Measurements from ENCODE around the gene ZFYVE16.
"Not testable (repeated sequence)": the region's sequence is repeated elsewhere in the genome, so short reads cannot be mapped to it uniquely, and the experiment has no call there.

Gene ZFYVE16

GRCh38 chr5:80411589-80412219 is 3.8 kb downstream of the ZFYVE16 start:
- no peak for DNase-seq

DNA sequence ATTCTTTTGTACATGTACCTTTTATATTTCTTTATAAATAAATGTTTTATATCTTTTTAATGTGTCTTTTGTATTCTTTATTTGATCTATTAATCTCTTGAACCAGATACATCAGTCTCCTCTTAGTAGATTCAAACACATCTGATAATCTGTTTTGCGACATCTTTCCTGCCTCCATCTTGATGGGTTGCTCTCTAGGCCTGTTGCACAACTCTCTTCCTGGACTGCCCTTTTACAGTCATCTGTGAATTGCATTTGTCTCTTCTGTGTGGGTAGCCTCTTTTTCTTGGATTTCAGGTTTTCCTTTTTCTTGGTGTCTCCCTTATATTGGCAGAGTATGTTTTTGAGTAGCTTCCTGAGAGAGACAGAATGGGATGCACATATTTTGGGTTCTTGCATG is 6.2 kb downstream of the ZFYVE16 start:
- DNase-seq: no peak

GRCh38 chr5:80417973-80418372 is 10.1 kb downstream of the ZFYVE16 start:
- DNase-seq: no peak

DNA sequence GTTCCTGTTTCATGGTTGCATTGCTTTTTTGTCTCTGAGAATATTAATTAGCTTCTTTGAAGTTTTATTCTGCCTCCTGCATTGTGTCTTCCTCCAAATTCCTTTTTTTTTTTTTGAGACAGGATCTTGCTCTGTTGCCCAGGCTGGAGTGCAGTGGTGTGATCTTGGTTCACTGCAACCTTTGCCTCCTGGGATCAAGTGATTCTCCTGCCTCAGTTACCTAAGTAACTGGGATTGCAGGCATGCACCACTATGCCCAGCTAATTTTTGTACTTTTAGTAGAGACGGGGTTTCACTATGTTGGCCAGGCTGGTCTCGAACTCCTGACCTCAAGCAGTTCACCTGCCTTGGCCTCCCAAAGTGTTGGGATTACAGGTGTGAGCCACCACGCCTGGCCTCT is 16.5 kb downstream of the ZFYVE16 start:
- DNase-seq: not testable (repeated sequence)

DNA sequence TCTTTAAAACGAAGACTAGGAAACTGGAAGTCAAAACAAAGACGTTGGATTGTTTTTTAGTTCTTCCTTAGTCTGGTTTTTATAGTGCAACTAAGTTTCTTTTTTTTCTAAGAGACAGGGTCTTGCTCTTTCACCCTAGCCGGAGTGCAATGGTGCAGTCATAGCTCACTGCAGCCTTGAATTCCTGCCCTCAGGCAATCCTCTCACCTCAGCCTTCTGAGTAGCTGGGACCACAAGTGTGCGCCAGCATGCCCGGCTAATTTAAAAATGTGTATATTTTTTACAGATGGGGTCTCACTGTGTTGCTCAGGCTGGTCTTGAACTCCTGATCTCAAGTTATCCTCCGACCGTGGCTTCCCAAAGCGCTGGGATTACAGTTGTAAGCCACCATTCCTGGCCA is 27.6 kb downstream of the ZFYVE16 start:
- DNase-seq: no peak

GRCh38 chr5:80437326-80437725 is 29.5 kb downstream of the ZFYVE16 start:
- no peak for DNase-seq

DNA sequence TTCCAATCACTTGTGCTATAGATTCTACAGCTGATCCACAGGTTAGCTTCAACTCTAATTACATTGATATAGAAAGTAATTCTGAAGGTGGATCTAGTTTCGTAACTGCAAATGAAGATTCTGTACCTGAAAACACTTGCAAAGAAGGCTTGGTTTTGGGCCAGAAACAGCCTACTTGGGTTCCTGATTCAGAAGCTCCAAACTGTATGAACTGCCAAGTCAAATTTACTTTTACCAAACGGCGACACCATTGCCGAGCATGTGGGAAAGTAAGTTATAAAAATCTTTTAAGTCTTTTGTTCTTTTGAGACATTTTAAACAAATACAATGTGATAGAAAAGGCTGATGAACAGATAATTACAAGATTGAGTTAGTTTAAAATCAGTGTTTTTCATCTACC is 30.9 kb downstream of the ZFYVE16 start:
- DNase-seq: no peak

DNA sequence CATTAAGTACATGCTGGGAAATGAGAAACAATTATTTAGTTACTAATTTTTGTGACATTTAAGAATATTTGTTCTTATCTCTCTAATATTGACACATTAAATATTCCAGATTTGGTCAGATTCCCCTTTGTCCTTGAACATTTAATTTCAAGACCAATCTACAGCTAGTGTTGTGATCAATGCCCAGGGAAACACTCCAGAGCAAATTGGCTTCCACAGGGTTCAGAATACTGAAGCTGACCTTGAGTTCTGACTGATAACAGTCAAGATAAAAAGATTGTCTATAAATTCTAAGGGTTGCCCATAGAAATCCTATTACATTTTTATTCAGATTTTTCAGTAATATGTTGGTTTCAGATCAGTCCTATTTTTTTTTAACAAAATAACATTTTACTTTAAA is 31.3 kb downstream of the ZFYVE16 start:
- no peak for DNase-seq

GRCh38 chr5:80442742-80443141 is 34.9 kb downstream of the ZFYVE16 start:
- DNase-seq: no peak

GRCh38 chr5:80453366-80453765 is 45.5 kb downstream of the ZFYVE16 start:
- no peak for DNase-seq

- DNase-seq: no peak
Observed at GRCh38 chr5:80463269-80463668, 55.4 kb downstream of the ZFYVE16 start.

DNA sequence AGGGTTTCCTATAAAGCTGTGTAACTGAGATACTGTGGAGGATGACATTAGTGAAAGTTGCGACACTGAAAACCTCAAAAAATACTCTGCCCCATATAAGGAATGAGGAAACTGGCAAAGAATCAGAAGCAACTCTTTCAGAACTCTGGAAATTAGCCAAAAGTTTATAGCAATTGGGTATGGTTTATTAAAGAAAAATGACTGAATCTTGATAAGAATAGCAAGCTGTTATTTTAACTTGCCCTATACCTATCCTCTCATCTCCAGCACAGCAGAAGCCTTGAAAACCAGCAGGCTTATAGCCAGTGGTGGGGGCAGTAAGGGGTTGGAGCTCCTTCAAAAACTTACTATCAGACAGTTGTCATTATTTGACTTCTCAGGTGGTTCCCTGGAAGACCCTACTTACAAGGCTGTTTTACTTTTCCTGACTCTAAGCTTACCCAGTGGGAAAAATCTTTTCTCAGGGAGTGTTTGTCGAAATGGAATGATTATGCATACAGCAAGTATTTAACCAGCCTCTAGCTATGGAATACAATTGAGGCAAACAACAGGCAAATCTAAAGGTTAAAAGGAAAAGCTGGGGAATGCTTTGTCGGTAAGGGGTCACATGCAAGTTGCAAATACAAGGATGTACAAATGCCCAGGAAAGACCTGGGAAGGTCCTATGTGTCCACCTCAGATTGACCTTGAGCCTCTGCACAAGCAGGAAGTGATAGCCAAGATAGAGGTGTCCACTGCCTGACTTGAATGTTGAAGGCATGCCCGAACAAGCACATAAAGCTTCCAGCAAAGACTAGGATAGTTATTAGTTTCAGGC is 59.0 kb downstream of the ZFYVE16 start:
- no peak for DNase-seq

DNA sequence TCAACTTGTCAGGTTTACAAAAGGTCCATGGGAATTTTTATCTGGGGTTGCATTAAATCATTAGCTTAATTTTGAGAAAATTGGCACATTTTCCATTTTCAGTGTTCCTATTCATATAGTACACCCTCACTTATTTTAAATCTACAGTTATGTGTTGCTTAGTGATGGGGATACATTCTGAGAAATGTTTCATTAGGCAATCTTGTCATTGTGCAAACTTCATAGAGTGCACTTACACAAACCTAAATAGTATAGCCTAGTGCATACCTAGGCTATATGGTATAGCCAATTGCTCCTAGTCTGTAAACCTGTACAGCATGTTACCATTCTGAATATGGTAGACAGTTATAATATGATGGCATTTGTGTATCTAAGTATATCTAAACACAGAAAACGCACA is 60.3 kb downstream of the ZFYVE16 start:
- DNase-seq: no peak

GRCh38 chr5:80470631-80471030 is 62.8 kb downstream of the ZFYVE16 start:
- DNase-seq: not testable (repeated sequence)

DNA sequence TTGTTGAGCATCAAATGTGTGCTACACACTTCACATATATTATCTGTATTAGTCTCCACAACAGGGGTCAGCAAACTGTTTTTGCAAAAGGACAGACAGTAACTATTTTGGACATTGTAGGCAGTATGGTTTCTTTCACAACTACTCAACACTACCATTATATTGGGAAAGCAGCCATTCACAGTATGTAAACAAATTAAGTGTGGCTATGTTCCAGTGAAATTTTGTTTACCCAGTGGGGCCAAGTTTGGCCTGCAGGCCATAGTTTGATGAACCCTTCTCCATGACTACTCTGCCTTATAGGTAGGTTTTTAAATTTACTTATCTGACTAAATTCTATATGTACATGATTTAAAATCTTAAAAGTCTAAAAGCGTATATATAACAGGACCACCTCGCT is 67.1 kb downstream of the ZFYVE16 start:
- DNase-seq: peak in 1 of 2 experiments; percentile 53

- DNase-seq: no peak
Observed at GRCh38 chr5:80479713-80480112, 71.8 kb downstream of the ZFYVE16 start.

- DNase-seq: no peak
Observed at GRCh38 chr5:80480354-80480753, 72.5 kb downstream of the ZFYVE16 start.

GRCh38 chr5:80481019-80481893 is 73.4 kb downstream of the ZFYVE16 start:
- peak; percentile 14 to 16 for DNase-seq

- DNase-seq: no peak
Observed at GRCh38 chr5:80482578-80482977, 74.7 kb downstream of the ZFYVE16 start.

- DNase-seq: no peak
Observed at GRCh38 chr5:80483636-80484232, 75.9 kb downstream of the ZFYVE16 start.

DNA sequence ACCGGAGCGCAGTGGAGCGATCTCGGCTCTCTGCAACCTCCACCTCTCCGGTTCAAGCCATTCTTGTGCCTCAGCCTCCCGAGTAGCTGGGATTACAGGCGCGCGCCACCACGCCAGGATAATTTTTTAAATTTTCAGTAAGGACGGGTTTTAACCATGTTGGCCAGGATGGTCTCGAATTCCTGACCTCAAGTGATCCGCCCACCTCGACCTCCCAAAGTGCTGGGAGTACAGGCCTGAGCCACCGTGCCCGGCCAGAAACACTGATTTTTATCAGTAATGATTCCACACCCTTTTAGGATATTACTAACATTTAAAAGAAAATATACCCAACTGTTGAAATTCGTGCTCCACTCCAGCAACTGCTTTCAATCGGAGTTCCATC is 79.6 kb downstream of the ZFYVE16 start:
- no peak for DNase-seq

DNA sequence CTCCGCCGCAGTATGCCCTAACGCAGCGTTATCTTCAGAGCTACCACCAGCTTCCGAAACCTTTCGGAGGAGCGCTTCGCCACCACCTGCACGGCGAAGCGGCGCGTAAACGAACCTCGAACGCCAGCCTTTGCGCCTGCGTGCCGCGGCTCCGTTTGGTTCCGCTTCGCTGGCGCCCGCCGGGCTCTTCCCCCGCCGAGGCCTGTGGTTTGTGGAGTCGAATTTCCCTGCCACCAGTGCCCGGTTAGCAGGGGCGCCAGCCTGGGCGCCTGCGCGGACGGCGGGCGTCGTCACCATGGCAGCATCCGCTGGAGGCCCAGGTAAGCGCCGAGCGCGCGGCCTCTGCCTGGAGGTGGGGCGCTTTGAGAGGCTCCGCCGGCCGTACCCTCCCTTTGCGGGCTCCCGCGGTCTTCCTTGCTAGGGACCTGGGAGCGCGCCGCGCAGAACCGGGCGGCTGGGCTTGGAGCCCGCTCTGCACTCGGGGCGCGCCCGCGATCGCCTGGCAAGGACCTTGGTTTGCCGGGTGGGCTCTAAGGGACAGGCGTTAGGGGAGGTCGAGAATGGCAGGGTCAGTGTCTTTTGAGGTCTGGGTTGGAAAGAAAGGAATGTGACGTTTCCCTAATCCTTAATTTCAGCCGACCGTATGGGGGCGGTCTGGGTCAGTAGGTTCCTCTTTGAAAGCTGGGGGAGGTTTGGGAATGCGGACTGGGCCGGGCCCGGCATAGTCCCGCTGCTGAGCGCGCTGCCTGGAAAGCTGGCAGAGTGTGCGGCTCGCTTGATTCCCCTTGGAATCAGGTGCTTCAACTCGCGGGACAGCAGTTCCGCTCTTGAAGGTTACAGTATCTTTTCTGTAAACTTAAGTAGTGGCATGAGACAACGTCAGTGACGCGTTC is 80.2 kb downstream of the ZFYVE16 start, which contains the start of gene FAM151B:
TSS of gene FAM151B (plus strand) at position 272 of the 893 bp plus-strand sequence. CDS start at position 296, 24 bp downstream.
- DNase-seq: peak; percentile 94 to 97

Data from NCI-H2081 (cell line).